Measurements from ENCODE around the gene OPRM1.

Gene OPRM1

GRCh38 chr6:154086510-154086909 lies 47.5 kb downstream of the OPRM1 start:
- no peak for DNase-seq

GRCh38 chr6:154092326-154092962 lies 53.4 kb downstream of the OPRM1 start:
- DNase-seq, result no peak

DNA sequence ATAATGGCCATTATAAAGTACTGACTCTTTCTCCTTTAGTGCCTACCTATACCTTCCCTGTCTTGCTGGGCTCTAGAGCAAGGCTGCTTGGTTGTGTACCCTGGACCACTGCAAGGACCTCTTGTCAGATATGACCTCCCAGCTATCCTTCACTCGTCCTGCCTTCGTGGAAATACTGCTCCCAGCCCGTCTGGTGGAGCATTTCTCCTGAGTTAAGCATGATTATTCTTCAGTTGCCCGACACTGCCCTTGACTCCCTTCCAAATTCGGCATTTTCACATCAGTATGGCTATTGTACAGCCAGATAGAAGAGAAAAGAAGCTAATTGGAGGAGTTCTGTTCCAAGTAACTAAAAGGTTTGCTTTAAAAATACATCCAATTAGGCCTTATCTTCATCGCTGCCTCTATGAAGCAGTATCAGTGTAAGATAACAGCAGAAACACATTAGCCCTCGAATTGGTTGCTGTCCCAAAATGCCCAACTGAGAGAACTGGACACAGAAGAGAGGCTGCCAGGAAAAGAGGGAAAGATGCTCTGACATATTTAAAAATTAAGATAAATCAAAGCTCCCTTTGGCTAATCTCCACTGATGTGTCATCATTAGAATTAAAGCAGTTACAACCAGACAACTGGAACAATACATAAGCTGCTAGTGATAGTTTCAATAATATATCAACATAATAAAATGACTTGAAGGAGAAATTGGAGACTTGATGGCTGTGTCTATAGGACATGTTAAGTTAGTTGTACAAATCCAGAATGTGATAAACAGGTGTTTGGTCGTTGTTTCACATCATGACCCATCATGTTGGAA lies 54.4 kb downstream of the OPRM1 start:
- no peak for DNase-seq

DNA sequence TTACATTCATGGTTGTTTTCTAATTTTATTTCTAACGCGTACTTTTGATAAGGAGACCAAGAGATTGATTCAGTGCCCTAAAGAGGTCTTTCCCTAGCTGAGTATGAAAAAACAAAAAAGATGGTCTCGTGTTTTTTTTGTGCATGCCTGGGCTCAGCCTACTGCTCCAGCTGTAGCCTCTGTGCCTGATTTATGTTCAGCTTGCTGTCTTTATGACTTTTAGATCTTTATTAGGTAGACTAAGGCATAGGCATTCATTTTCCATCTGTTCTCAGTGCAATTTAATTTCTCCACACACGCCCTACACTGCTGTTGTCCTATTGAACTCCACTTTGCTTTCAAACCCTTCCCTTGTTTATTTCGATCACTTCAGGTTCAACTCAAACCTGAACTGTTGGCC lies 56.5 kb downstream of the OPRM1 start:
- no peak for DNase-seq

GRCh38 chr6:154096316-154096715 lies 57.3 kb downstream of the OPRM1 start:
- DNase-seq, result no peak

- no peak for DNase-seq
Observed at GRCh38 chr6:154096834-154097233, 57.8 kb downstream of the OPRM1 start.

DNA sequence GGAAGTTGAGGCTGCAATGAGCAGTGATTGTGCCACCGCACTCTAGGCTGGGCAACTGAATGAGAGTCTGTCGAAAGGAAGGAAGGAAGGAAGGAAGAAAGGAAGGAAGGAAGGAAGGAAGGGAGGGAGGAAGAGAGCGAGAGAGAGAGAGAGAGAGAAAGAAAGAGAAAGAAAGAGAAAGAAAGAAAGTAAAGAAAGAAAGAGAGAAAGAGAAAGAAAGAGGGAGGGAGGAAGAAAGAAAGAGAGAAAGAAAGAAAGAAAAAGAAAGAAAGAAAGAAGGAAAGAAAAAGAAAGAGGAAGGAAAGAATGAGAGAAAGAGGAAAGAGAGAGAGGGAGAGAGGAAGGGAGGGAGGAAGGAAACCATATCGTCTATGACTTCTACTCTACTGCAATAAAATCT lies 60.2 kb downstream of the OPRM1 start:
- DNase-seq, result no peak

- no peak for DNase-seq
Observed at GRCh38 chr6:154106251-154106650, 67.2 kb downstream of the OPRM1 start.

- no peak for DNase-seq
Observed at GRCh38 chr6:154111025-154111424, 72.0 kb downstream of the OPRM1 start.

GRCh38 chr6:154112181-154112809 lies 73.3 kb downstream of the OPRM1 start:
- no peak for DNase-seq

DNA sequence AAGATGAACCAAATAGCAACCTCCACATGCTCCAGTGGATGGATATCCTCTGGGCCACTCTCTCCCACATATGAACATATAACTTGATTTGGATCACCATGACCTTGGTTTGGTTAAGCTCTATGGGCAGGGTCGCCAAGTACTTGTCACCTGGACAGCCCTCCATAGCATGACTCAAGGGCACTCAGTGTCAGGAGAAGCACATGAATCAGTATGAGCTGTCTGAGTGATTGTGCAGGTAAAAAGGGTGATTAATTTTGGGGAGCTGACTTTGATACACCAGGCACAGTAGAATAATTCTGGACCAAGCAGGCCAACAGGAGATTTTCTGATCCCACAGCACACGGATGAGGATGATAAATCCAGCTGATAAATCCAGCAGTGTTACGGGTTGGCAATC lies 74.4 kb downstream of the OPRM1 start:
- no peak for DNase-seq

GRCh38 chr6:154117485-154117884 lies 78.4 kb downstream of the OPRM1 start:
- no peak for DNase-seq

DNA sequence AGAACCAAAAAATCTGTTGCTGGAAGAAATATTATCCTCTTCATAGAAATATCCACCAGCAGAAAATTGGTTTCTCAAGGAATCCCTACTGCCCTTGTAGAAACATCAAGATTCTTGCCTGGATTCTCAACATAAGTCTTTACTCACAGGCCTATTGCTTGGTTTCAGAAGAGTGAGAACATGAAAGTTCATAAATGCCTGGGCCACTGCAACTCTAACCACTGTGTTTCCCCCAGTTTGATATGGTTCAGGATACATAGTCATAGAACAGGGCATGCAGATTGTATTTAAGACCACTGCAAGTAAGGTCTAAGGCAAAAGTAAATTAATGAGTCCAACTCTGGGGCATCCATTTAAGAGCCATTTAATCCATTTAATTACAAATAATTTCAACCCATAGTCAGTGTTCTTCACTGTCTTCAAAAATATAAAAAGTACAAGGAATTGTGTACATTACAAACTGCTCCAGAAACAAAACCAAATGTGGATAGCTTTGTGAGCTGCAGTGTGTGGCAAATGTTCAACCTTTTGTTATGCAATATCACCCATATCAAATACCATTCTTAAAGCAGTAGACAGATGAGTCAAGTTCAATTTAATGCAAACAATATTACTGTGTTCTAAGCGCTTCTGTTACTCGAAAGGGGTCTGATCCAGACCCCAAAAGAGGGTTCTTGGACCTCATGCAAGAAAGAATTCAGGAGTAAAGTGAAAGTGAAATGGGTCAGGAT lies 83.3 kb downstream of the OPRM1 start:
- DNase-seq, result no peak

- DNase-seq, result no peak
Observed at GRCh38 chr6:154123155-154123956, 84.3 kb downstream of the OPRM1 start.

DNA sequence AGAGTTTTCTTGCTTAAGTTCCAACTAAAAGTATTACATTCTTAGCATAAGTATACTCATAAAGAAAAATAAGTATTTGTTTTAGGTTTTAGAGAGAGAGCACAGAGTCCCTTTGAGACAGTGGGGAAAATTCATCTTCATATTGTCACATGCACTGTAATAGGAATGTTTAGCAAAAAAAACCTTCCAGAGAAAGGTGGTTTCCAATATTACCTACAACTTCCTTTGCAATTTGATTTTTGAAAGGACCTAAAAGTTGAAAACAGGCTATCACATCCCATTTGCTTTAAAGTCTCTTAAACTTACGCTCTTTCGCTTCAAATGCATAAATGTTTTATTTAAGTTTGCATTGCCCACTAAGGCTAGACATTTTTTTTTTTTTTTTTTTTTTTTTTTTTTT lies 86.4 kb downstream of the OPRM1 start:
- no peak for DNase-seq

DNA sequence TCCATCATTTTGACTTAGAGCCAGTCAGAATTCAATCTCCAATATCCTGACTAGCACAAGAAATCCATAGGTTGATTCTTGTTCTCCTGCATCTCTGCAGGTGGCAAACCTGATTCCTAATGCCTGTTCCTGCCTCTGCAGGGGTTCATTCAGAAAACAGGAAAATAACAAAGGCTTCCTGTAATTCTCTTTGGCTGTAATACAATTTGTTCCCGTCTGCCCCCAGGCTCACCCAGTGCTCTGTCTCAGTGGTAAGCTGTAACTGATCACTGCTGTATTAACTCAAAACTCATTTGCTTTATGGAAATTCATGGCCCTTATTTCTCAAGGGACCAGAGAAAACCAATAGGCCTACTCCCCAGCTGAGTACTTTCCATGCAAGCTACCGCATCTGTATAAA lies 88.6 kb downstream of the OPRM1 start:
- DNase-seq, result no peak

- no peak for DNase-seq
Observed at GRCh38 chr6:154134471-154135147, 95.6 kb downstream of the OPRM1 start.

DNA sequence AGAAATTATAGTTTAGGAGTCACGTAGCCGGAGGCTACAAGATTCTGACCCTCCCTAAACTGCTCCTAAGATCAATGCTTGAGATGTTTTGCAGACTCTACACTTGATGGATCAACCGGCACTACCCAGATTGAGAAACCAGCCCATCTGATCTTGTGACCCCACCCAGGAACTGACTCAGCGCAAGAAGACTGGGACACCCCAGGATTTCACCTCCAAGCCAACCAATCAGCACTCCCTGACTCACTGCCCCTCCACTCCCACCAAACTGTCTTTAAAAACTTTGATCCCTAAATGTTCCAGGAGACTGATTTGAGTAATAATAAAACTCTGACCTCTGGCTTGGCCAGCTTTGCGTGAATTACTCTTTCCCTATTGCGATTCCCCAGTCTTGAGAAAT lies 99.8 kb downstream of the OPRM1 start:
- DNase-seq, result peak in 1 of 2 donors; percentile 71

- DNase-seq, result peak in 1 of 2 donors; percentile 62
Observed at GRCh38 chr6:154139892-154140291, 100.9 kb downstream of the OPRM1 start.

- no peak for DNase-seq
Observed at GRCh38 chr6:154140743-154141142, 101.7 kb downstream of the OPRM1 start.

DNA sequence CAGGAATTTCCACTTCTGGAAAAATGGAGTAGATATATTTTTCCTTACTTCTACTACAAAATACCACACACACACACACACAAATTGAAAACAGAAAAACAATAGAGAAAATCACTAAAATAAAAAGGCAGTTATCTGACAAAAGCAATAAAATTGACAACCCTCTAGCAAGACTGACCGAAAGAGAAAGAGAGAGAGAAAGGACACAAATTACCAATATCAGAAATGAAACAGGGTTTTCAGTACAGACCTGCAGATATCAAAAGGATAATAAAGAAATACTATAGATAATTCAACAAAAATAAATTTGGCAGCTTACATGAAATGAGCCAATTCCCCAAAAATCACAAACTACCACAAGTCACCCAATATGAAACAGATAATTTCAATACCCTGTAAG lies 104.7 kb downstream of the OPRM1 start:
- no peak for DNase-seq

GRCh38 chr6:154154389-154154967 lies 115.4 kb downstream of the OPRM1 start:
- DNase-seq, result peak; percentile 51 to 72
